ENCODE data around the gene SMG6.

- TF ChIP-seq POLR2A (IDR thresholded peaks at IDR 0.05; ENCODE audit: low read length) (no peak), GATA1 (IDR thresholded peaks at IDR 0.05; ENCODE audit: low read depth, low read length) (no peak)
These were observed 27.9 kb downstream of the SMG6 start for GRCh38 chr17:2275722-2276121.

Data from erythroblast (primary cell).